ENCODE data around the gene SLC13A2.

- TF ChIP-seq CTCF (conservative IDR thresholded peaks at IDR 0.05; ENCODE audit: low read depth, low read length) (no peak), EZH2 (IDR thresholded peaks at IDR 0.05; ENCODE audit: borderline replicate concordance, low read depth, low read length, poor library complexity, severe bottlenecking) (no peak)
Measured at GRCh38 chr17:28475151-28475900, 1.9 kb downstream of the SLC13A2 start.

Measured in A673 (cell line).